HL-60 (cell line): Measurements from ENCODE around the gene SEZ6L2.

Experiments
- CTCF ChIP-seq: IDR thresholded peaks from one replicate; pipeline ENCODE4 v1.5.1; 2011; ENCODE audit warnings: low read length, control low read depth, inconsistent platforms; ENCODE audit not compliant: insufficient read depth
- POLR2AphosphoS5 ChIP-seq: IDR thresholded peaks from 2 replicates; pipeline ENCODE4 v1.6.1; 2012; ENCODE audit warnings: low read depth

- TF ChIP-seq POLR2AphosphoS5 (no peak), CTCF (no peak)
These were observed 2.0 kb downstream of the SEZ6L2 start for GRCh38 chr16:29897333-29897732.
